Right lobe of liver (tissue), 4 donors: ENCODE measurements around the gene POLG.

Experiments
- POLR2A ChIP-seq: fragments of 450-650 bp; IDR thresholded peaks from one replicate; pipeline ENCODE4 v1.6.1; 2017; ENCODE audit warnings: antibody characterized with exemption, mild to moderate bottlenecking
- TF ChIP-seq, protein P1 (sequence below), 4 donors: fragments of 200-600 bp in 3 of 4; fragments of 450-650 bp in 1 of 4; IDR thresholded peaks; one replicate each; pipeline versions ENCODE4 v1.5.1 to v1.8.0; 2016 to 2022; ENCODE audit warnings: antibody characterized with exemption in 4 of 4, mild to moderate bottlenecking in 2 of 4
- donor health status: DM: no; HTN: no; CAD: no.
- donor health status: DM: no; HTN: no; CAD: no.
- donor health status: DM: no; HTN: yes; CAD: no.

DNA sequence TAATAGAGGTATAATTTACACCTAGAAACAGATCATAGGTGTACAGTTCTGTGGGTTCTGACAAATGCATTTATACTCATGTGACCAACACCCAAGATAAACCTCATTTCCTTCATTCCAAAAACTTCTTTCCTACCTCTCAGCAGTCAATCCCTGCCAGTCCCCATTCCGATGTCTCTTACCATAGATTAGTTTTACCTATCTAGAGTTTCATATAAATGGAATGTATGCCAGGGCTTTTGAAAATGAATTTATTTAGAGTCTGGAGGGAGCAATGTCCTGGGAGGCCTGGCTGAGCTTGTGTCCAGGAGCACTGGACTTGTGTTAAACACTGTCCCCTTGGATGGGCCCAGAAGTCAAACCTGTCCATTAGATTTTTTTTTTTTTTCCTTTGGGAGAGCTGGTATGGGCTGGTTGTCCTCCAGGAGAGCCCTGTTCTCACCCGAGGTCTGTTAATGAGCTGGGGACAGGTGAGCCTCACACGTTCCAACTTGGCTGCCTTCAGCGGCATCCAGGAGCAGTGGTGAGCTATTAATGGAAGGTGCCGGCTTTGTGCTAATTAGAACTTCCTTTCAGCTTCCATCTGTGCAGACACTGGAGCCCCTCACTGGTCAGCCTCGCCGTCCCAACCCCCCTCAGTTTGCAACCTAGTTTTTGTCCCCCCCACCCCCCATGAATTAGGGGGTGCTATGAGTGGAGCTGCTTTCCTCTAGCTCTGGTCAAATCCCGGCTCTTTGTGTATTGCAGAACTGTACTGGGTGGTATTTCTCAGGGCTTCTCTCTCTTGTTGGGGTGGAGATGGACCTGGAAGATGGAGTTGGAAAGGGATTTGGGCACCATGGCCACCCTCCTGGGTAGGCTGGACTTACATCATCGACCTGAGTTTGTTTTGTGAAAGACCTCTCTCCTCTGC lies 40.7 kb upstream of the POLG start:
- TF ChIP-seq, protein P1, sequence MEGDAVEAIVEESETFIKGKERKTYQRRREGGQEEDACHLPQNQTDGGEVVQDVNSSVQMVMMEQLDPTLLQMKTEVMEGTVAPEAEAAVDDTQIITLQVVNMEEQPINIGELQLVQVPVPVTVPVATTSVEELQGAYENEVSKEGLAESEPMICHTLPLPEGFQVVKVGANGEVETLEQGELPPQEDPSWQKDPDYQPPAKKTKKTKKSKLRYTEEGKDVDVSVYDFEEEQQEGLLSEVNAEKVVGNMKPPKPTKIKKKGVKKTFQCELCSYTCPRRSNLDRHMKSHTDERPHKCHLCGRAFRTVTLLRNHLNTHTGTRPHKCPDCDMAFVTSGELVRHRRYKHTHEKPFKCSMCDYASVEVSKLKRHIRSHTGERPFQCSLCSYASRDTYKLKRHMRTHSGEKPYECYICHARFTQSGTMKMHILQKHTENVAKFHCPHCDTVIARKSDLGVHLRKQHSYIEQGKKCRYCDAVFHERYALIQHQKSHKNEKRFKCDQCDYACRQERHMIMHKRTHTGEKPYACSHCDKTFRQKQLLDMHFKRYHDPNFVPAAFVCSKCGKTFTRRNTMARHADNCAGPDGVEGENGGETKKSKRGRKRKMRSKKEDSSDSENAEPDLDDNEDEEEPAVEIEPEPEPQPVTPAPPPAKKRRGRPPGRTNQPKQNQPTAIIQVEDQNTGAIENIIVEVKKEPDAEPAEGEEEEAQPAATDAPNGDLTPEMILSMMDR (IDR thresholded peaks at IDR 0.05), result no peak
- TF ChIP-seq POLR2A, result no peak
